ENCODE results near the gene IL2RA.
"Not testable (repeated sequence)": the region's sequence is repeated elsewhere in the genome, so short reads cannot be mapped to it uniquely, and the experiment has no call there.

IL2RA gene

GRCh38 chr10:5975641-5976473, 86.3 kb downstream of the IL2RA start:
- Mint-ChIP-seq H3K9me3 (no peaks in the 10 kb centered on the region), H3K4me1 (ENCODE audit: low read depth) (peaks cover 33% of the 10 kb centered on the region), H3K27ac (peak overlapping the region; percentile 42), H3K36me3 (ENCODE audit: low read depth) (no peaks in the 10 kb centered on the region), H3K4me3 (peak overlapping the region; percentile 71), H3K27me3 (peaks cover 9% of the 10 kb centered on the region)
- intact Hi-C loops (cut with micrococcal nuclease): no loop called here

GRCh38 chr10:5973069-5973468, 89.1 kb downstream of the IL2RA start:
- Mint-ChIP-seq H3K4me1 (ENCODE audit: low read depth) (peaks cover 29% of the 10 kb centered on the region), H3K27me3 (peaks cover under 1% of the 10 kb centered on the region), H3K27ac (no peak overlapping the region), H3K9me3 (no peaks in the 10 kb centered on the region), H3K4me3 (no peak overlapping the region), H3K36me3 (ENCODE audit: low read depth) (no peaks in the 10 kb centered on the region)
- intact Hi-C loops (cut with micrococcal nuclease): no loop called here

- H3K27ac Mint-ChIP-seq: peak overlapping the region; percentile 36
- H3K36me3 Mint-ChIP-seq (ENCODE audit: low read depth): no peaks in the 10 kb centered on the region
- no peaks in the 10 kb centered on the region for H3K9me3 Mint-ChIP-seq
- H3K4me3 Mint-ChIP-seq: no peak overlapping the region
- intact Hi-C loops (cut with micrococcal nuclease): no loop called here
- H3K4me1 Mint-ChIP-seq (ENCODE audit: low read depth): peaks cover 28% of the 10 kb centered on the region
- H3K27me3 Mint-ChIP-seq: no peaks in the 10 kb centered on the region
These were observed 90.3 kb downstream of the IL2RA start for GRCh38 chr10:5971886-5972285.

DNA sequence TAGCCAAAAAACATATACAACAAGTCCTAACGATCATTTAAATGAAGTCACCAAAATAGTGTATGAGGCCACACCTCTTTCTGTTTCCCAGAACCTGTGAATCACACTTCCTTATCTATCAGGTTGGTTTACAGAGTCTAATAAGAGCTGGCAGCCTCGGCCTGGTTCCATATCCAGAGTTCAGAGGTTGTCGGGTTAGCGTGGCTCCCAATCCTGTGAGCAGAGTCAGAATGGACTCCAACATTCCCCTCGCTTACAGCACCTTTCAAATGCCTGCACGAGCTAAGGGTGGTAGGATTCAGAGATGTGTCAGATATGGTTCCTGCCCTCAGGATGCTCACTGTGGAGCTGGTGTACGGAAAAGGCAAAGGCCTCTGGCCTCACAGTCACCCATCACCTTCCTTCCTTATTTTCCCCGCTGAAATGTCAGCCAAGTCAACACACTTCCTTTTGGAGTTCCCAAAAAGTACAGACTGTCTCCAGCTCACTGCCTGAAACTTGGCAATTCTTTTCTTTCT, 90.8 kb downstream of the IL2RA start:
- Mint-ChIP-seq H3K36me3 (ENCODE audit: low read depth) (no peaks in the 10 kb centered on the region), H3K27me3 (no peaks in the 10 kb centered on the region), H3K9me3 (no peaks in the 10 kb centered on the region), H3K27ac (peak overlapping the region; percentile 36), H3K4me3 (no peak overlapping the region), H3K4me1 (ENCODE audit: low read depth) (peaks cover 25% of the 10 kb centered on the region)
- intact Hi-C loops (cut with micrococcal nuclease): no loop called here

DNA sequence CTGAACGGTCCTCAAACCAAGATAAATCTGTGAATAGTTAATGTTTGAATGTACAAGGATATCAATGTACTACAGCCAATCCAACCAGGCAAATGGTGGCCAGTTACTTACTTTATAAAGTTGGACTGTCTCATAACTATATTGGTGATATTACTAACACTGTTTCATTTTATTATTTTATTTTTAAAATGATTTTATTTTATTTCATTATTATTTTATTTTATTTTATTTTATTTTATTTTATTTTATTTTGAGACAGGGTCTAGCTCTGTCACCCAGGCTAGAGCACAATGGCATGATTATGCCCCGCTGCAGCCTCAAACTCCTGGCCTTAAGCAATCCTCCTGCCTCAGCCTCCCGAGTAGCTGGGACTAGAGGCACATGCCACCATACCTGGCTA, 91.6 kb downstream of the IL2RA start:
- no peak overlapping the region for H3K27ac Mint-ChIP-seq
- H3K27me3 Mint-ChIP-seq: no peaks in the 10 kb centered on the region
- no peaks in the 10 kb centered on the region for H3K9me3 Mint-ChIP-seq
- no peak overlapping the region for H3K4me3 Mint-ChIP-seq
- intact Hi-C loops (cut with micrococcal nuclease): no loop called here
- H3K36me3 Mint-ChIP-seq (ENCODE audit: low read depth): no peaks in the 10 kb centered on the region
- H3K4me1 Mint-ChIP-seq (ENCODE audit: low read depth): peaks cover 17% of the 10 kb centered on the region

GRCh38 chr10:5970066-5970465, 92.1 kb downstream of the IL2RA start:
- Mint-ChIP-seq H3K36me3 (ENCODE audit: low read depth) (no peaks in the 10 kb centered on the region), H3K27ac (no peak overlapping the region), H3K27me3 (no peaks in the 10 kb centered on the region), H3K4me3 (no peak overlapping the region), H3K4me1 (ENCODE audit: low read depth) (peaks cover 12% of the 10 kb centered on the region), H3K9me3 (no peaks in the 10 kb centered on the region)
- intact Hi-C loops (cut with micrococcal nuclease): no loop called here

DNA sequence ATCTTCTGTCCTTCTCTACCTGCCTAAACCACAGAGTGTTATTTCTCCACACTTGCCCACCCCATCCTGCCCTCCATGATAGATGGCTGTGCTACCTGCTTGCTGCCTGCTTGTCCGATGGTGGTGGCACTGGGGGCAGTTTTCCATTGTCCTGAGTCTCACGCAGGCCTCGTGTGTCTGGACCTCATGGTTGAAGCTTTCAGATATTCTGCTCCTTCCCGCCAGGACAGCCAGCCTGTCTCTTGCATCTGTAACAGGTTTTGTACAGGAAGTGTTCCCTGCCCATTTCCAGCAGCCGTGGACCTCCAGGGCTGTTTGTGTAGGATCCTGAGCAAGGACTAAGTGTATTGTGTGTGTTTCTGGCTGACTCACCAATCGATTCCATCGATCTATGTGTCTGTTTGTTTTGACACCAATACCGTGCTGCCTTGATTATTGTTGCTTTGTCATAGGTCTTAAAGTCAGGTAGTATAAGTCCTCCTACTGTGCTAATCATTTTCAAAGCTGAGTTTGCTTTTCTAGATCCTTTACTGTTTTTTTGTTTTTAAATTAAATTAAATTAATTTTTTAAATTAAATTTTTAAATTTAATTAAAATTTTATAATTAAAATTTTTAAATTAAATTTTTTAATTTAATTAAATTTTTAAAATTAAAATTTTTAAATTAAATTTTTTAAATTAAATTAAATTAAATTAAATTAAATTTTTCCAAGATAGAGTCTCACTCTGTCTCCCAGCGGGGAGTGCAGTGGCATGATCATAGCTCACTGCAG, 93.3 kb downstream of the IL2RA start:
- Mint-ChIP-seq H3K9me3 (no peaks in the 10 kb centered on the region), H3K4me1 (ENCODE audit: low read depth) (peaks cover 12% of the 10 kb centered on the region), H3K4me3 (no peak overlapping the region), H3K27me3 (no peaks in the 10 kb centered on the region), H3K27ac (no peak overlapping the region), H3K36me3 (ENCODE audit: low read depth) (no peaks in the 10 kb centered on the region)
- intact Hi-C loops (cut with micrococcal nuclease): no loop called here

GRCh38 chr10:5968037-5968680, 94.0 kb downstream of the IL2RA start:
- H3K4me3 Mint-ChIP-seq: no peak overlapping the region
- H3K27ac Mint-ChIP-seq: no peak overlapping the region
- H3K9me3 Mint-ChIP-seq: no peaks in the 10 kb centered on the region
- no peaks in the 10 kb centered on the region for H3K27me3 Mint-ChIP-seq
- intact Hi-C loops (cut with micrococcal nuclease): no loop called here
- no peaks in the 10 kb centered on the region for H3K36me3 Mint-ChIP-seq (ENCODE audit: low read depth)
- peaks cover 12% of the 10 kb centered on the region for H3K4me1 Mint-ChIP-seq (ENCODE audit: low read depth)

DNA sequence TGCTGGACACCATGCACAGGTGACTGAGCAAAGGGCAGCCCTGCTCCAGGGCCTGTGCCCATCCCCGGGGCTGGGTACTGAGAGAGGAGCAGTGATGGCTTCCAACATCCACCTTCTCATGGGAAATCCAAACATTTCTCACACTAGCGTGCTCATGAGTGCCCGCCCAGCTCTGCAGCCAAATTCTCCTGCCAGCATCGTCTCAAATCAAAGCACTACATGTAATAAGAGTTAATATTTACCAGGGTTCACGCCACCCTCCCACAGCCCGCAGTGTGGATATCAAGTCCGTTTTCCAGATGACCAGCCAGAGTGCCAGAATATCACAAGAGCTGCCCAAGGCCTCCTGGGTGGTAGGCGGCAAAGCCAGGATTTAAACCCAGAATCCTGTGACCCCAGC, 96.9 kb downstream of the IL2RA start:
- Mint-ChIP-seq H3K27me3 (no peaks in the 10 kb centered on the region), H3K9me3 (no peaks in the 10 kb centered on the region), H3K36me3 (ENCODE audit: low read depth) (peaks cover 2% of the 10 kb centered on the region), H3K27ac (no peak overlapping the region), H3K4me1 (ENCODE audit: low read depth) (no peaks in the 10 kb centered on the region), H3K4me3 (no peak overlapping the region)
- intact Hi-C loops (cut with micrococcal nuclease): no loop called here

GRCh38 chr10:5964736-5965135, 97.4 kb downstream of the IL2RA start:
- Mint-ChIP-seq H3K4me3 (no peak overlapping the region), H3K9me3 (no peaks in the 10 kb centered on the region), H3K27me3 (no peaks in the 10 kb centered on the region), H3K4me1 (ENCODE audit: low read depth) (no peaks in the 10 kb centered on the region), H3K36me3 (ENCODE audit: low read depth) (peaks cover 7% of the 10 kb centered on the region), H3K27ac (no peak overlapping the region)
- intact Hi-C loops (cut with micrococcal nuclease): no loop called here

GRCh38 chr10:5963591-5963990, 98.6 kb downstream of the IL2RA start:
- H3K27me3 Mint-ChIP-seq: no peaks in the 10 kb centered on the region
- no peaks in the 10 kb centered on the region for H3K9me3 Mint-ChIP-seq
- no peaks in the 10 kb centered on the region for H3K4me1 Mint-ChIP-seq (ENCODE audit: low read depth)
- intact Hi-C loops (cut with micrococcal nuclease): no loop called here
- H3K4me3 Mint-ChIP-seq: no peak overlapping the region
- peaks cover 8% of the 10 kb centered on the region for H3K36me3 Mint-ChIP-seq (ENCODE audit: low read depth)
- no peak overlapping the region for H3K27ac Mint-ChIP-seq

DNA sequence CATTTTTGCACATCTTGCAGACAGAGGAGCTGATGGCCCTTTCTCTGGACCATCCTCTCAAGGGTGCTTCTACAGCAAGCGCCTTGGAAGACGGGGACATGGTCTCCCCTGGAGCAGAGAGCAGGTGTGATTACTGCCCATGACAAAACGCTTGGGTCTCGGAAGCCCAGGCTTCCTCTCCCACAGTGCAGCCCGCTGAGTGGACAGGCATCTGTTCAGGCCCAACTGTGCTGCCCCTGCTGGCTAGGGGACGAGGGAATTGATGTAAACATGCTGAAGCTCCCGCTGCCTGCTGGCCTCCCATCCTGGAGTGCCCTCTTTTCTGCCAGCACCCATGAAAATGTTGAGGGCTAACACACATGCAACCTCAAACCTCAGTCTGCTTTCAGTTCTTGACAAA, 99.1 kb downstream of the IL2RA start:
- intact Hi-C loops (cut with micrococcal nuclease): no loop called here
- Mint-ChIP-seq H3K4me3 (no peak overlapping the region), H3K27me3 (no peaks in the 10 kb centered on the region), H3K9me3 (no peaks in the 10 kb centered on the region), H3K4me1 (ENCODE audit: low read depth) (no peaks in the 10 kb centered on the region), H3K36me3 (ENCODE audit: low read depth) (peaks cover 8% of the 10 kb centered on the region), H3K27ac (no peak overlapping the region)

GRCh38 chr10:5962358-5962940, 99.7 kb downstream of the IL2RA start:
- intact Hi-C loops (cut with micrococcal nuclease); H3K27ac Mint-ChIP-seq; H3K4me3 Mint-ChIP-seq; H3K4me1 Mint-ChIP-seq (ENCODE audit: low read depth); H3K9me3 Mint-ChIP-seq; H3K27me3 Mint-ChIP-seq; H3K36me3 Mint-ChIP-seq (ENCODE audit: low read depth): not testable (repeated sequence)
